GM21576 (cell line): Measurements from ENCODE around the gene ARID1A.
"Not testable (repeated sequence)": the region's sequence is repeated elsewhere in the genome, so short reads cannot be mapped to it uniquely, and the experiment has no call there.

Experiments used
- ATAC-seq: cut with Tn5 transposase; IDR thresholded peaks from one replicate; pipeline ENCODE4 v1.9.1; 2021; ENCODE audit warnings: mild to moderate bottlenecking, moderate library complexity; ENCODE audit not compliant: unreplicated experiment

The ARID1A gene

DNA sequence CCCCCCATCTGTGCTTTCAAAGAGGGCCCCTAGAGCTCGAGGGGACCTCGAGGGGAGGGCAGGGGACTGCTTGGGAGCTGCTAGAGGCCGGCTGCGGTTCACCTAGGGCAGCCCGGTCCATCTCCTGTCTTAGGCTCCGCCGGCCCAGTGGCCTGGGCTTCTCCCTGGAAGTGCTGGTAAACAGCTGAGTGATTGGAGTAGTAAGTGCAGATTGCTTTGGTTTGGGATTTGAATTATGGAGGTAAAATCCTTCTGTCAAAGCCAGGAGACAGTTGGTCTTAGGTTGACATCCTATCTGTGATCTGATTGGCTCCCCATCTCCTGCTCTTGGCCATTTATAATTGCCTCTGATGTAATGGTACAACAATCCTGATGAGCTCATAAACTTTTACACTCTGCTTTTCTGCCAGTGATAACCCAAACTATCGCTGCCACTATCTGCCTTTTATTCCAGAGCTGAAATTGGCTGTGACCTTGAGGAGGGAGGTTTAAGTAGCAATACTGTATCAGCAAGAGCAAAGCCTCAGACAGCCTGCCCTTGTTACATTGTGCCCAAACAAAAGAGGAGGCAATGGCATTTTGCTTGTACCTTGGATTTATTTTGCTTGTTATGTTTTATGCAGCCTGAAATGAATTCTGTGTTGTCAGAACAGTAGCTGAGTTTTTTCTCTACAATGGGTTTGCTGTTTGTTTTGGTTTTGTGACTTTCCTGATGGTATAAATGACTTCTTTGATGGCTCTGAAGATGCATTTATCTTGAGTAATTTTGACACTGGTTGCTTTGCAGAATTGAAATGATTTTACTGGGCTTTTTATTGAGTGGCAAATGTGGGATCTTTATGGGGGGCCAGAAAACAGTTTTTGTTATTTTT, 2.4 kb downstream of the ARID1A start:
- ATAC-seq: no peak

DNA sequence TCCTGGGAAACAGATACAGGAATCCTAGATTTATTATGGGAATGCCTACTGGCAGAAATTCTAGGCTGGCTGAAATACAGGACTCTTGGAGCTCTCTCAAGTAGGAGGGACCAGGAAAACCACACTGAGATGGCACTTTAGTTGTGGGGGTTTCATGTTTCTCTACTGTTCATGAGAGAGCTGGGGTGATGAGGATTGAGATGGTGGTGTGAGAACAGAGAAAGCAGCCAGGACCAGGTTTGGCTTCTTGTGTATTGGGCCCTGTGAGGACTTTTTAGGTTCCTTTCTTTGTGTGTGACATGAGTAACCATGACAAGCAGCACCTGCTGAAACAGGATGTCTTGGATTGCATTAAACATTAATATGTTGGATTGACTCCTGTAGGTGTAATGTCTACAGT, 4.9 kb downstream of the ARID1A start:
- ATAC-seq: no peak

- ATAC-seq: no peak
Observed at GRCh38 chr1:26701266-26701994, 5.6 kb downstream of the ARID1A start.

DNA sequence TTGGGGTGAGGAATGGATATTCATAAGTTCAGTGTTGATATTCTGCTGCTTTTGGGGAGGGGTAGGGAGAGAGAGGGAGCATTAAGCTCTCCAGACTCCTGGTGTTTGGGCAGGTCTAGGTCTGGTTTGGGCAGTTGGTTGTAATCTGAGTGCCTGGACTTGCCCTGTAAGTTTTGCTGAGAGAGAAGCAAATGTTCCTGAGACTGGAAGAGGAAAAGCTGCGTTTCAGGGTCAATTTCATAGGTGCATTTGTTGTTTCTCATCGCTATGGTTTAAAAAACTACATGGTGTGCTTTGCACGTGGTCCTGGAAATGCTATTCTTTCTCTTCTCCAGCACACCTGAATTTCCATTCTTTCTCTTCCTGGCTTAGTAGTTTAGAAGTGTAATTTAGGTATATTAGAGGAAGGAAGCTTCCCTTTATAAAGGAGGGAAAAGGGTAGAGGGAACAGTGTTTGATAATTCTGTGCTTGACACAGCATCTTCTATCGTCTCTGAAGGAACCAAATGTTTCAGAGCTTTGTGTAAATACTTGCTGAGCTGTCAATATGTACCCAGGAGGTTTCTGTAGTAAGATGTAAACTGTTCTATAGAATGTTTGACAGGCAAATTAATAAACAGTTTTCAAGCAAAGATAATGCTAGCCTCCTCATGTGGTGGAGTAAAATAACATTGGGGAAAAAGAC, 6.3 kb downstream of the ARID1A start:
- no peak for ATAC-seq

DNA sequence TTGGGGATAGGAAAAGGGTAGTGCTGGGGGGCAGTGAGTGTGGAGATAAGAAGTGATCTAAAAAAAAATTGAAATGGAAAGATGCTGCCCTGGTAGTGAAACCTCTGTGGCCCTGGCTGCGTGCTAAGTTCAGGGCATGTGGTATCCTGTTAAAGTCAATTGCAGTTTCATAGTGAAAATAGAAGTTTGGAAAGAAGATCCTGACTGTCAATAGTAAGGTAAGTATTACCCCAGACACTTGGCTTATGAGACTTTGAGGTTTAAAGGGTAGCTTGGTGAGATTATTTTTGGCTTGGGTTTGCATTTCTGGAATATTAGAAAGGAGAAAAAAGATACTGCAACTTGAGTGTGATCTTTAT, 6.8 kb downstream of the ARID1A start:
- no peak for ATAC-seq

GRCh38 chr1:26703478-26703877, 7.7 kb downstream of the ARID1A start:
- ATAC-seq: no peak

GRCh38 chr1:26704629-26705028, 8.8 kb downstream of the ARID1A start:
- no peak for ATAC-seq

DNA sequence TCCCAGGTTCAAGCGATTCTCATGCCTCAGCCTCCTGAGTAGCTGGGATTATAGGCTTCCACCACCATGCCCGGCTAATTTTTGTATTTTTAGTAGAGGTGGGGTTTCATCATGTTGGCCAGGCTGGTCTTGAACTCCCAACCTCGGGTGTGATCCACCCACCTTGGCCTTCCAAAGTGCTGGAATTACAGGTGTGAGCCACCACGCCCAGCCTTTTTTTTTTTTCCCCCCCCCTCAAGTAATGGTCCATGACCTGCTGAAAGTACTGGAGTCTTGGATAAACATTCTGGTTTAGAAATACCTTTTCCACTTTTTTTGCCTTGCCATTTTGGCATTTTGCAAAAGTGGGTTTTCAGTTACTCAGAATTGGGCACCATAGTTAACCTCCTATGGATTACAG, 9.4 kb downstream of the ARID1A start:
- ATAC-seq: not testable (repeated sequence)

- ATAC-seq: no peak
Observed at GRCh38 chr1:26705788-26706311, 10.0 kb downstream of the ARID1A start.

DNA sequence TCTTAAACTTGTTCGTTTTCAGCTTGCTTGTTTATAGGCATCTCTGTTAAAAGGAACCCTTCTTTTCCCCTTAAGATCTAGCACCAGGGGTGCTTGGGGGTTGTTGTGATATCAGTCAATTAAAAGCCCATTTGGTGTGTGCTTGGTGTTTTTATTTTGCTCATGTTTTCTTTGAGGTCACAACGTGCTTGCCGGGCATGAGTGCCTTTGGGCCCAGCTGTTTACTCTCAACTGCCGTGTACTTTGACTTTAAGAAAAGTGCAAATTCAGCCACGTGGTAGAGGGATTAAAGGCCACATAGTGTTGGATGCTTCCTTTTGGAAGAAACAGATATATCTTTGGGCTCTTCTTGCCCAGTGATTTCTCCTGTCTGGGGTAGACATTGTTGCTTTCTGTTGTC, 10.5 kb downstream of the ARID1A start:
- ATAC-seq: no peak

GRCh38 chr1:26710811-26711210, 15.0 kb downstream of the ARID1A start:
- no peak for ATAC-seq

- no peak for ATAC-seq
Observed at GRCh38 chr1:26711777-26712176, 16.0 kb downstream of the ARID1A start.

DNA sequence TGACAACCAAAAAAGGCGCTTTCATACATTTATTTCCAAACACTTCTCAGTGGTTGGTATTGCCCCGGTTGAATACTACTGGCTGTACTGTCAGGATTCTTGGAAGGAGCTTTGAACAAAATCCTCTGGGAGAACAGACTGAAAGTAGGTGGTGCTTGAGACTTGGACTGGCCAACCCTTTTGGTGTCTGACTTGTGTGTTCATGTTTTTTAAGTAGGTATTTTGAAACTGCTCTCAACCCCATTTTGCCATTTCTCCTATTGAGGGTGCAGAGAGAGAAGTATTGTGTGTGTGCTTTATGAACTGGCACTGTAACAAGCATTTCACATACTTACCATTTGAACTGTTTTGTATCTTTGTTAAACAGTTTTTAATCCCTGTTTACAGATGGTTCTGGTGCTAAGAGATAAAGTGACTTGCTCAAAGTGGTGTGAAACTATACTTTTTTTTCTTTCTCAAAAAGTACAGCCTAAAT, 21.2 kb downstream of the ARID1A start:
- ATAC-seq: no peak

- ATAC-seq: no peak
Observed at GRCh38 chr1:26719205-26719604, 23.4 kb downstream of the ARID1A start.

- no peak for ATAC-seq
Observed at GRCh38 chr1:26721669-26722355, 26.0 kb downstream of the ARID1A start.

DNA sequence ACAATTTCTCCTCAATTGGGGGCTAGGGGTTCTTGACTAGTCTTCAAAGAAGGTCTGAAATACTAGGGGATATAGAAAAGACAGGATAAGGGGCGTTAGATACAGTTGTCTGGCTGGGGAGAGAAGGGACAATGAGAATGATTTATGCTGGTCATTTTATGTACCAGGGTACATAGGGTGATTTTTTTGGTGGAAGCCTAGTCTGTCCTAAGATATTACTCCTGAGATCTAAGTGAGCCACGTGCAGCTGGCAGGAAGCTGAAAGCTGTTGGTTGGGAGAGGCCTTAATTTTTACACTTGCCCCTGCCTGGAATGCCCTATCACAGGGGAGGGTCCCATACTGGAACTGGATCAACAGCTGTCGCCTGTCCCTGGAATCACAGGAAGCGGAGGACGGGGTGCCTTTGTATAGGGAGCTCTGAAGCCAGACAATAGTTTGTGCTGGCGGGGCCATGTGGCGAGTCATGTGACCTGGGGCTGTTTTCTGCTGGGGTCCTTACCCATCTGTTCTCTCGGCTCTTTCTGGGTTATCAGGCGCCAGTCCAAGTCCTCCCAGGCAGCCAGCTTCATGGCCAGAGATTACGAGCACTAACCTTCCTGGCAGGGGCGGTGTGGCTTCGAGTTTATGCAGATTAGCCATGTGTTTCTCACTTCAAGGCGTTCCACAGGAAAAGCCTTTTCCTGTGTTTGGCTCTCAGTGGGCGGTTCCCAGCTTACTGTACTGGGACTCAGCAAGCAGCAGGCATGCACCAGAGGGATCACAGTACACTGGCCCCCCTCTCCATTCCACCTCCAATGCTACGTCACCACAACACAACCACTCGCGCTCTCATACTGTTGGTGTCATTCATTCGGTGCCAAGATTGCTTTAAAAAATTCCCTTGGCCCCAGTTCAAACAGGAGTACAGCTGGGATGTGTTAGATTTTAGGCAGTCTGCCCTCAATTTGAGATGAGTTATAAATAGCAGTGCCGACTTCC, 27.5 kb downstream of the ARID1A start:
- ATAC-seq: no peak

DNA sequence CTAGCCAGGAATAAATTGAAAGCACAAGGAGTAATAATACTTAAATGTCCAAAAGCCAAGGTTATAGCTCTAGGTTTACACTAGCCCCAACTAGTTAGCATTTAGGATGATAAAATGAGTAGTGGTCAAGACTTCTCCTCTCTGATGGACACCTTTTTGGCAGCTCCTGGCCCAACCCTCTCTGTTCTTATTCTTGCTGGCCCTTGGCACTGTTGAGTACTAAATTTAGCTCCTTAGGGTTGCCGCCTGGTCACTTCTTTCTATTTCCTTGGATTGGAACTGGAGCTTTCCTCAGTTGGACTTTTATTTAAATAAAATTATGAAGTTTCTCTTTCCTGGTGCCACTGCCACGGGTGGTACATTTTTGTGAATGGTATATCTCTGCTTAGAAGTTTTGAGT, 28.3 kb downstream of the ARID1A start:
- no peak for ATAC-seq

DNA sequence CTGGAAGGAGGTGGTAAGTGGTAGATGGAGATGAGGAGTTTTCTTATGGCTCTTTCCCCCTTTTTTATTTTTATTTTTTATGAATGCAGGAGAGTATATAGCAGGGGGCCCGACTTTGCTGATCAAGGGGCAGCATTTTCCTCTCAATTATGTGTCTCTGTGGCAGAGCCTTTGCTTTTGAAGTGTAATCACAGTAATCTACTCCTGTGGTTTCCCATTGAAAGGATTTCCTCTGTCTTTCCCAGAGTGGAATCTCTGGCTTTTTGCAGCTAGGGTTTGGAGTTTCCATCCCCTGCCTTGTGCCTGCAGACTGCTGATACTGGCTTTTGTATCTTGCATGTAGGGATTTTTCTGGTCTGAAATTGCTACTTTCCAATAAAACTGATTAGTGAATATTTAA, 29.1 kb downstream of the ARID1A start:
- no peak for ATAC-seq

GRCh38 chr1:26725904-26726303, 30.1 kb downstream of the ARID1A start:
- not testable (repeated sequence) for ATAC-seq

GRCh38 chr1:26726784-26727183, 31.0 kb downstream of the ARID1A start:
- no peak for ATAC-seq
